ENCODE results near the gene NAPA. TPM values are rescaled to one million over a fixed set of nuclear protein-coding genes. Genes with fewer than 3 reads are reported as not detected.

NAPA gene
- total RNA-seq, 2 experiments from 2014 or later: 67.3 to 70.4 TPM

DNA sequence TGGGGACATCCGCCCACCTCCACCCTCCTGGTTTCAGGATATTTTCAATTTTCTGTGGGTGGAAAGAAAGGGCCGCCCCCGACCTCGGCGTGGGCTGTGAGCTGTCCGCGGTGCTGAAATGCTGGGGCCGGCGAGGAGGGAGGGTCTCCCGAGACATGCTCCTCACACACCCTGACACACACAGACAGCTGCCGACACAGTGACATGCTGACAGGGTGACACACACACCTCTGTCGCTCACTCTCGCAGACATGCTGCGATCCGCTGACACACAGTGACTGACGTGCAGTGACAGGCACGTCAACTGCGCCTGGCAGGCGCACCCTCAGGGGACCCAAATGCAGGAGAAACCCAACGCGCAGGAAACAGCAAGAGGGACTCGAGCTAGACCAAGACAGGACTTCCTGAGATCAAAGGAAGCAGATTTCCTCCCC is 70.5 kb downstream of the NAPA start:
- Mint-ChIP-seq H3K36me3 (no peaks in the 10 kb centered on the region), H3K4me1 (ENCODE audit: low read depth) (peaks cover 39% of the 10 kb centered on the region), H3K4me3 (no peak overlapping the region), H3K27ac (no peak overlapping the region), H3K27me3 (peaks cover 64% of the 10 kb centered on the region), H3K9me3 (no peaks in the 10 kb centered on the region)
- intact Hi-C loops (cut with micrococcal nuclease): no loop called here
- CTCF ChIA-PET: interaction anchor here (1.9 to 2.1 kb wide), 2 partner anchors 8 to 39 kb away, joined by 5 to 9 read pairs; partner anchors contain the start of gene KPTN
- peak; percentile 32 for DNase-seq
- POLR2A ChIA-PET: interaction anchor here (0.6 to 1.0 kb wide), 2 partner anchors 11 to 102 kb away, joined by 3 to 4 read pairs; no protein-coding TSS in a partner anchor

DNA sequence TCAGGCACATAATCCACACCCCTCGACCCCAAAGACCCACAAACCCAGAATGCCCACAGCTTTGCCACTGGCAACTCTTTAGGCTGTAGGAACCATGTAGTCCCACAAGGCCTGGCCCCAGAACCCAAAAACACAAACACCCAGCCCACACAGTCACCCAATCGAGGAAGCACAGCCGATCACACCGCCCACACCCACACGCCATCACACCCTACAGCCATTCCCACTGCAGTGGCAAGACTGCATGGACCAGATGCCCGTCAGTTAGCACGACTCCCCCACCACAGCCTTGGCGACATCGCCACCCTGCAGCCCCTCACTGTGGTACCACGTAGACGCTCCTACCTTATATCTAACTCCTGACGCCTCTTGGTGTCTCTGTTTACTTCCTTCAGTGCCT is 71.5 kb downstream of the NAPA start:
- POLR2A ChIA-PET: no interaction called here
- intact Hi-C loops (cut with micrococcal nuclease): no loop called here
- H3K27ac Mint-ChIP-seq: no peak overlapping the region
- H3K9me3 Mint-ChIP-seq: no peaks in the 10 kb centered on the region
- no peak overlapping the region for H3K4me3 Mint-ChIP-seq
- H3K4me1 Mint-ChIP-seq (ENCODE audit: low read depth): peaks cover 39% of the 10 kb centered on the region
- CTCF ChIA-PET: interaction anchor here (1.0 to 1.2 kb wide), 2 partner anchors 40 to 72 kb away, joined by 3 to 4 read pairs; partner anchors contain the start of gene NAPA
- no peaks in the 10 kb centered on the region for H3K36me3 Mint-ChIP-seq
- H3K27me3 Mint-ChIP-seq: peaks cover 63% of the 10 kb centered on the region
- DNase-seq: no peak

DNA sequence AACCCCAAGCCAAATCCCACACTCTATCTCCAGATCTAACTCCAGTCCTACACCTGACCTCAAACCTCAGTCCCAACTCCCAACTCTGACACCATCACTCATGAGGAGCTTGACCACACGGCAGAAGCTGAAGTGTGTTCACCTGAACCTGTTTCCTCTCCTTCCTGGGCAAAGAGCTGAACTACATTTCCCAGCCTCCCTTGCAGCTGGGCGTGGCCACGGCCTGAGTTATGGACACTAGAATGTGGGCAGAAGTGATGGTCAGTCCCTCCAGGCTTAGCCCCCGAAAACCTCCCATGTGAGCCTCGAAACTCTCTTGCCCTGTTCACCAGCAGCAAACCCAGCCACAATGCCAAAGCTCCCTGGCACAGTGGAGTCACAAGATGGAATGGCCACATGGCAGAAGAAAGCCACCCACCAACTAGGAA is 76.1 kb downstream of the NAPA start:
- DNase-seq: no peak
- no peak overlapping the region for H3K27ac Mint-ChIP-seq
- intact Hi-C loops (cut with micrococcal nuclease): loop anchor here (10.0 kb wide), 1 partner anchor 166 kb away; the partner anchor contains the start of gene BICRA
- POLR2A ChIA-PET: no interaction called here
- CTCF ChIA-PET: interaction anchor here (1.6 to 8.0 kb wide), 4 partner anchors 10 to 271 kb away, joined by 5 to 193 read pairs (median 77); partner anchors contain the start of genes EHD2 and KPTN
- peaks cover 52% of the 10 kb centered on the region for H3K27me3 Mint-ChIP-seq
- no peak overlapping the region for H3K4me3 Mint-ChIP-seq
- H3K4me1 Mint-ChIP-seq (ENCODE audit: low read depth): peaks cover 24% of the 10 kb centered on the region
- no peaks in the 10 kb centered on the region for H3K36me3 Mint-ChIP-seq
- no peaks in the 10 kb centered on the region for H3K9me3 Mint-ChIP-seq

Other genes starting within 250 kb of the NAPA start
- 10 to 100 TPM; 12.4 to 13.7 TPM for gene INAFM1, start 240.2 kb downstream of the NAPA start, total RNA-seq
- gene C5AR1, start 205.2 kb downstream of the NAPA start, total RNA-seq: under 1 TPM in 1 of 2 experiments, not detected in 1; 0.48 TPM
- gene C5AR2, start 182.9 kb downstream of the NAPA start, total RNA-seq: under 1 TPM; 0.05 to 0.07 TPM
- gene DHX34, start 165.7 kb downstream of the NAPA start, total RNA-seq: 10 to 100 TPM; 12.7 to 15.7 TPM
- under 1 TPM; 0.26 to 0.63 TPM for gene MEIS3, start 95.5 kb downstream of the NAPA start, total RNA-seq
- gene SLC8A2, start 43.2 kb downstream of the NAPA start, total RNA-seq: under 1 TPM in 1 of 2 experiments, not detected in 1; 0.14 TPM
- 1 to 10 TPM; 7.0 to 9.2 TPM for gene KPTN, start 30.8 kb downstream of the NAPA start, total RNA-seq
- gene ZNF541, start 58.1 kb upstream of the NAPA start, total RNA-seq: under 1 TPM; 0.07 to 0.31 TPM
- gene BICRA, start 94.1 kb upstream of the NAPA start, total RNA-seq: 10 to 100 TPM; 11.9 to 14.0 TPM
- gene EHD2, start 198.4 kb upstream of the NAPA start, total RNA-seq: 1 to 10 TPM in 1 of 2 experiments, under 1 TPM in 1; 0.81 to 1.6 TPM
- gene NOP53, start 230.5 kb upstream of the NAPA start, total RNA-seq: 100 to 1,000 TPM; 259 to 268 TPM

Data from activated CD4-positive, alpha-beta memory T cell treated with anti-CD3 and anti-CD28 coated beads for 36 hours (primary cell).